HL-60 (cell line): ENCODE measurements around the gene OR6M1.

ENCODE experiments used
- DNase-seq, 2 experiments: peaks; one replicate each; pipeline ENCODE4 v3.0.0-alpha.2; 2010 to 2020; ENCODE audit warnings: low read depth in 1 of 2, low spot score in 1 of 2
- H3K27ac ChIP-seq: fragments of 250-450 bp; sonication (Bioruptor Pico); replicated peaks from 2 replicates; pipeline ENCODE4 v1.5.1; 2020; ENCODE audit warnings: mild to moderate bottlenecking, moderate library complexity
- H3K27me3 ChIP-seq: fragments of 250-450 bp; sonication (Bioruptor Pico); 2 replicates; pipeline ENCODE4 v1.5.1; 2021; ENCODE audit warnings: mild to moderate bottlenecking, moderate library complexity; ENCODE audit not compliant: insufficient read depth, poor library complexity, severe bottlenecking
- H3K4me3 ChIP-seq: replicated peaks from 2 replicates; pipeline ENCODE4 v1.5.1; 2011; ENCODE audit warnings: mild to moderate bottlenecking, control low read depth, low read length; ENCODE audit not compliant: insufficient read depth
- CTCF ChIP-seq: IDR thresholded peaks from one replicate; pipeline ENCODE4 v1.5.1; 2011; ENCODE audit warnings: low read length, control low read depth, inconsistent platforms; ENCODE audit not compliant: insufficient read depth
- GABPA ChIP-seq: IDR thresholded peaks from 2 replicates; pipeline ENCODE4 v1.6.1; 2012; ENCODE audit warnings: low read depth
- POLR2AphosphoS5 ChIP-seq: IDR thresholded peaks from 2 replicates; pipeline ENCODE4 v1.6.1; 2012; ENCODE audit warnings: low read depth
- REST ChIP-seq: IDR thresholded peaks from 2 replicates; pipeline ENCODE4 v1.6.1; 2012; ENCODE audit warnings: low read depth; ENCODE audit not compliant: insufficient replicate concordance
- SPI1 ChIP-seq: IDR thresholded peaks from 2 replicates; pipeline ENCODE4 v1.6.1; 2012; ENCODE audit warnings: low read depth, mild to moderate bottlenecking, borderline replicate concordance

Gene OR6M1

GRCh38 chr11:123799438-123799837 is 6.7 kb downstream of the OR6M1 start:
- TF ChIP-seq POLR2AphosphoS5 (no peak), CTCF (no peak), GABPA (no peak)
- no peak for DNase-seq
- Histone ChIP-seq H3K27ac (no peak overlapping the region), H3K27me3 (no peaks in the 10 kb centered on the region), H3K4me3 (no peak overlapping the region)

- Histone ChIP-seq H3K27me3 (no peaks in the 10 kb centered on the region), H3K27ac (no peak overlapping the region), H3K4me3 (no peak overlapping the region)
- TF ChIP-seq CTCF (no peak), POLR2AphosphoS5 (no peak), REST (no peak), SPI1 (no peak), GABPA (no peak)
- no peak for DNase-seq
These were observed 7.5 kb downstream of the OR6M1 start for GRCh38 chr11:123798513-123799252.

- no peak for DNase-seq
- Histone ChIP-seq H3K27ac (no peak overlapping the region), H3K27me3 (no peaks in the 10 kb centered on the region), H3K4me3 (no peak overlapping the region)
- TF ChIP-seq CTCF (no peak), GABPA (no peak), REST (no peak), POLR2AphosphoS5 (no peak), SPI1 (no peak)
These were observed 8.1 kb downstream of the OR6M1 start for GRCh38 chr11:123798079-123798478.

- no peak for TF ChIP-seq POLR2AphosphoS5
- TF ChIP-seq GABPA = no peak
- no peak for TF ChIP-seq CTCF
- no peak for TF ChIP-seq REST
- no peak for TF ChIP-seq SPI1
- DNase-seq = no peak
- Histone ChIP-seq H3K27me3 (no peaks in the 10 kb centered on the region), H3K4me3 (no peak overlapping the region), H3K27ac (no peak overlapping the region)
These were observed 8.6 kb downstream of the OR6M1 start for GRCh38 chr11:123797541-123797940.
